ENCODE results near the gene HIRA. TPM values are rescaled to one million over a fixed set of nuclear protein-coding genes. Genes with fewer than 3 reads are reported as not detected.

Gene HIRA
- total RNA-seq, 1 donor from 2014 or later, result 23.3 TPM

- intact Hi-C loops (cut with DNase I), result no loop called here
- Histone ChIP-seq H3K9me3 (no peaks in the 10 kb centered on the region), H3K4me3 (no peak overlapping the region), H3K36me3 (no peaks in the 10 kb centered on the region), H3K27me3 (no peaks in the 10 kb centered on the region), H3K4me1 (peaks cover 9% of the 10 kb centered on the region), H3K27ac (no peak overlapping the region)
- no peak for TF ChIP-seq CTCF (IDR thresholded peaks at IDR 0.05)
- peak; percentile 45 for ATAC-seq
- DNase-seq, result no peak
Measured at GRCh38 chr22:19424186-19424500, 7.4 kb downstream of the HIRA start.

GRCh38 chr22:19422440-19423301, 8.9 kb downstream of the HIRA start:
- TF ChIP-seq CTCF (IDR thresholded peaks at IDR 0.05), result no peak
- no peaks in the 10 kb centered on the region for H3K4me1 ChIP-seq
- ATAC-seq, result no peak
- DNase-seq, result no peak
- no peaks in the 10 kb centered on the region for H3K9me3 ChIP-seq
- intact Hi-C loops (cut with DNase I), result no loop called here
- no peaks in the 10 kb centered on the region for H3K27me3 ChIP-seq
- H3K27ac ChIP-seq, result no peak overlapping the region
- H3K4me3 ChIP-seq, result no peak overlapping the region
- no peaks in the 10 kb centered on the region for H3K36me3 ChIP-seq

- Histone ChIP-seq H3K36me3 (no peaks in the 10 kb centered on the region), H3K27ac (no peak overlapping the region), H3K4me1 (no peaks in the 10 kb centered on the region), H3K4me3 (no peak overlapping the region), H3K9me3 (no peaks in the 10 kb centered on the region), H3K27me3 (no peaks in the 10 kb centered on the region)
- no peak for TF ChIP-seq CTCF (IDR thresholded peaks at IDR 0.05)
- DNase-seq, result no peak
- intact Hi-C loops (cut with DNase I), result no loop called here
- no peak for ATAC-seq
Measured at GRCh38 chr22:19420321-19420720, 11.2 kb downstream of the HIRA start.

- H3K4me3 ChIP-seq, result no peak overlapping the region
- ATAC-seq (peak; percentile 53), DNase-seq (no peak)
- no peak for TF ChIP-seq CTCF (IDR thresholded peaks at IDR 0.05)
- H3K27me3 ChIP-seq, result no peaks in the 10 kb centered on the region
- no peak overlapping the region for H3K27ac ChIP-seq
- no peaks in the 10 kb centered on the region for H3K9me3 ChIP-seq
- intact Hi-C loops (cut with DNase I), result no loop called here
- H3K36me3 ChIP-seq, result no peaks in the 10 kb centered on the region
- no peaks in the 10 kb centered on the region for H3K4me1 ChIP-seq
Measured at GRCh38 chr22:19419464-19420178, 11.9 kb downstream of the HIRA start.

- Histone ChIP-seq H3K4me3 (no peak overlapping the region), H3K27ac (no peak overlapping the region), H3K27me3 (no peaks in the 10 kb centered on the region), H3K36me3 (no peaks in the 10 kb centered on the region), H3K9me3 (no peaks in the 10 kb centered on the region), H3K4me1 (no peaks in the 10 kb centered on the region)
- no peak for TF ChIP-seq CTCF (IDR thresholded peaks at IDR 0.05)
- DNase-seq (no peak), ATAC-seq (peak; percentile 80)
- intact Hi-C loops (cut with DNase I), result no loop called here
Measured at GRCh38 chr22:19419086-19419463, 12.5 kb downstream of the HIRA start.
